Adipocyte (in vitro differentiated cells): ENCODE measurements around the gene ADGB.

Source experiments
- DNase-seq: peaks from one replicate; pipeline ENCODE4 v3.0.0-alpha.2; 2015; ENCODE audit warnings: low read depth
- H3K27me3 ChIP-seq: replicated peaks from 2 replicates; pipeline ENCODE4 v1.7.0; 2013; ENCODE audit warnings: mild to moderate bottlenecking, low read length, moderate library complexity; ENCODE audit not compliant: control insufficient read depth, insufficient read depth
- H3K36me3 ChIP-seq: 2 replicates; pipeline ENCODE4 v1.7.0; 2013; ENCODE audit warnings: low read length, mild to moderate bottlenecking, moderate library complexity; ENCODE audit not compliant: control insufficient read depth, insufficient read depth, severe bottlenecking
- H3K4me1 ChIP-seq: 2 replicates; pipeline ENCODE4 v1.7.0; 2013; ENCODE audit warnings: mild to moderate bottlenecking, low read length, moderate library complexity; ENCODE audit not compliant: control insufficient read depth, insufficient read depth
- H3K4me3 ChIP-seq: 2 replicates; pipeline ENCODE4 v1.7.0; 2013; ENCODE audit warnings: mild to moderate bottlenecking, low read length, moderate library complexity
- H3K9ac ChIP-seq: 2 replicates; pipeline ENCODE4 v1.7.0; 2013; ENCODE audit warnings: mild to moderate bottlenecking, low read length, moderate library complexity
- H3K9me3 ChIP-seq: 2 replicates; pipeline ENCODE4 v1.7.0; 2013; ENCODE audit warnings: mild to moderate bottlenecking, low read length, moderate library complexity; ENCODE audit not compliant: control insufficient read depth

ADGB gene

DNA sequence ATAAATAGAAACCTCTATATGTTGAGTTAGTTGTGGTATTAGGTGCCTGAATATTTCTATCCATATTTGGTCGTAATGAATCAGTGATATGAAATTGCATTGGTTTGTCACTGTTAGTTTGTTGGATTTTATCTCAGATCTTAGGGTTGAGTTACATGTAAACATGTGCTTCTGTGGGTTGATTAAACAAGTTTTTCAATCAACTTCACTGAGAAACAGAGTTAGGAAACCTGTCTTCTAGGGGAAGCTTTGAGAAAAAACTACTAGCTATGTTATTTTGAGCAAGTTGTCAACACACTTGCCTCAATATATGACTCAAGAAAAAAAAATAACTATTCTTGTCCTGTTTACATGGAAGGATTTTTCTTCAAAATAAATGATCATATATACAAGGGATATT, 14.8 kb upstream of the ADGB start:
- DNase-seq, result no peak
- H3K9me3 ChIP-seq, result no peaks in the 10 kb centered on the region

DNA sequence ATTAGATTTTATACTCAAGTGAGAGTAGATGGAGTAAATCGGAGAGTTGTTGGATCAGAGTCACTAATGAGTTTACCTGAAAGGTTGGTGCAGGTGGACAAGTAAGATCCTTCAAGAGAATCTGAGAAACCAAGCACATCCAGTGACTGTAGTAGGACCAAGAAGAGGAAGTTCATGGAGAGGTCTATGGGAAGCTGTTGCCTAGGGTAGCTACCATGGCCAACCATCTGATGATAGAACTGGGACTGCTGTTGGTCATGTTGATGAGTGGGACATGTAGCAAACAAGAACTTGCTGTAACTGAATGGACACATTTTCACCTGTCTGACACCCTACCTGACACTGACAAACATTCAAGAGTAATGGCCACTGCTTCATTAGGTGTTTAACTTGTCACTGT, 11.3 kb upstream of the ADGB start:
- no peak for DNase-seq
- Histone ChIP-seq H3K4me3 (no peak overlapping the region), H3K27me3 (no peaks in the 10 kb centered on the region), H3K4me1 (no peaks in the 10 kb centered on the region), H3K36me3 (no peaks in the 10 kb centered on the region), H3K9me3 (no peaks in the 10 kb centered on the region), H3K9ac (no peak overlapping the region)

More for the DNA sequence above, 14.8 kb upstream of the ADGB start:
- Histone ChIP-seq H3K4me1 (no peaks in the 10 kb centered on the region), H3K36me3 (no peaks in the 10 kb centered on the region), H3K4me3 (no peak overlapping the region), H3K9ac (no peak overlapping the region), H3K27me3 (no peaks in the 10 kb centered on the region)

DNA sequence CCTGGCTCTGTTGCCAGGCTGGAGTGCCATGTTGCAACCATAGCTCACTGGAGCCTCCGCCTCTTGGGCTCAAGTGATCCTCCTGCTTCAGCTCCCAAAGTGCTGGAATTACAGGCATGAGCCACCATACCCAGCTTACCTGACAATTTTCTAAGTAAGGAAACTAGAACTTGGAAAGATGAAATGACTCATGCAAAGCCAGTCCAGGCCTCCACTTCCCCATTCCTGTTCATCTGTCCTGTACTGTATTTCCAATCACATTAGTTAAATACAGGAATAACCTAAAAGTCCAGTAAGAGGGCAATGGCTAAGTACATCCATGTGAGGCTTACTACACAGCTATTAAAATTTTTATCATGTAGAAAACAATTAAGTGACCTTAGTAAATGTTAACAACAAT, 8.3 kb upstream of the ADGB start:
- no peaks in the 10 kb centered on the region for H3K9me3 ChIP-seq
- no peak overlapping the region for H3K4me3 ChIP-seq
- H3K27me3 ChIP-seq, result no peaks in the 10 kb centered on the region
- DNase-seq, result no peak
- no peaks in the 10 kb centered on the region for H3K36me3 ChIP-seq
- no peak overlapping the region for H3K9ac ChIP-seq
- H3K4me1 ChIP-seq, result no peaks in the 10 kb centered on the region

DNA sequence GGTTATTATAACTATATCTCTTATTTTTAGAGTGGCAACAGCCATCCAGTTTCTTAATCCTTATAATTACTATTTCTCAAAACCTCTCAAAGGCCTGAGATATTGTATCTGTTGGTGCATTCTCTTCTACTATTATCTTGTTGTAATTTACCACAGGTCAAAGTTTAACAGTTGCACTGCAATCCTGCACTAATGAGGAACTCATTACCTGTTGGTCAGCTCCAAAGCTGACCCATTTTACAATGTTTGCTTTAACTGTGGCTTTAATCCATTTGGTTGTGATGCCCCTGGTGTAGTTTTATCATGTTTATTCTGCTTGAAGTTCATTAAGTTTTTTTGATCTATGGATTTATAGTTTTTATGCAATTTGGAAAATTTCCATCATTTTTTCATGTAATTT, 6.3 kb upstream of the ADGB start:
- no peaks in the 10 kb centered on the region for H3K9me3 ChIP-seq

DNA sequence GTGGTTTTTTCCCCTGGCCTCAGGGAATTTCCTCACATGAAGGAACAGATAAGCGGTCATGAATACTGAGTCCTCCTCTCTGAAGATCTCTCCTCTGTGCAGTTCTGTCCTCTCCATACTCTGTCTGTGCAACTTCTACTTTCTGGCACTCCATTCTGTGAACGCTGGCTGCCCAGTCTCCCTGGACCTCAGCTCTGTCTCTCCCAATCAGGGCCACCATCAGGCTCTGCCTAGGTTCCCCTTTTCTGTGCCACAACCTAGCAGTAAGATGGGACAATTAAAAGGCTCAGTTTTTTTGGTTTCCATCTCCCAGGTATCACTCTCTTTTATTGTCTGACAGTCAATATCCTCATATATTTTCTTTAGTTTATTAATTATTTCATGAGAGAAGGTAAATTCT, 4.8 kb upstream of the ADGB start:
- Histone ChIP-seq H3K36me3 (no peaks in the 10 kb centered on the region), H3K9me3 (no peaks in the 10 kb centered on the region), H3K4me3 (no peak overlapping the region), H3K4me1 (no peaks in the 10 kb centered on the region), H3K9ac (no peak overlapping the region), H3K27me3 (no peaks in the 10 kb centered on the region)
- no peak for DNase-seq

More for the DNA sequence above, 6.3 kb upstream of the ADGB start:
- no peak overlapping the region for H3K4me3 ChIP-seq
- no peak for DNase-seq
- H3K4me1 ChIP-seq, result no peaks in the 10 kb centered on the region
- no peaks in the 10 kb centered on the region for H3K27me3 ChIP-seq
- no peak overlapping the region for H3K9ac ChIP-seq
- no peaks in the 10 kb centered on the region for H3K36me3 ChIP-seq

DNA sequence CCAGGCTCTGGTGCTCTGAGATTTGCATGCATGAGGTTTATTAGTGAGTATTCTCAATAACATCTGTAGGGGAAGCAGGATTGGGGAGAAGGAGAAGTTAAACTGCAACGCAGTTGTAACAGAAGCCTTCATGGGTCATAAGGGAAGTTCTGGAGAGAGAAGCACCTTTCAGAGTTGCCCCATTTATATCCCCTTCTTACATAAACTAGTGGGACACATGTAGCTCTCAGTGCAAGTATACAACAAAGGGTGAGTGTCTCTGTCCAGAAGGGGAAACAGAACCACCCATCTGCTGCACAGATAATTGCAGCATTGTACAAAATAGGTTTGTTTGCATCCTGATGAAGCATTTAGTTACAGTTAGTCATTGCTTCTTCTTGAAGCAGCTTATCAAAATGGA, 4.3 kb upstream of the ADGB start:
- H3K4me3 ChIP-seq, result no peak overlapping the region
- H3K9ac ChIP-seq, result no peak overlapping the region
- H3K36me3 ChIP-seq, result no peaks in the 10 kb centered on the region
- DNase-seq, result no peak
- no peaks in the 10 kb centered on the region for H3K4me1 ChIP-seq
- H3K9me3 ChIP-seq, result no peaks in the 10 kb centered on the region
- no peaks in the 10 kb centered on the region for H3K27me3 ChIP-seq

DNA sequence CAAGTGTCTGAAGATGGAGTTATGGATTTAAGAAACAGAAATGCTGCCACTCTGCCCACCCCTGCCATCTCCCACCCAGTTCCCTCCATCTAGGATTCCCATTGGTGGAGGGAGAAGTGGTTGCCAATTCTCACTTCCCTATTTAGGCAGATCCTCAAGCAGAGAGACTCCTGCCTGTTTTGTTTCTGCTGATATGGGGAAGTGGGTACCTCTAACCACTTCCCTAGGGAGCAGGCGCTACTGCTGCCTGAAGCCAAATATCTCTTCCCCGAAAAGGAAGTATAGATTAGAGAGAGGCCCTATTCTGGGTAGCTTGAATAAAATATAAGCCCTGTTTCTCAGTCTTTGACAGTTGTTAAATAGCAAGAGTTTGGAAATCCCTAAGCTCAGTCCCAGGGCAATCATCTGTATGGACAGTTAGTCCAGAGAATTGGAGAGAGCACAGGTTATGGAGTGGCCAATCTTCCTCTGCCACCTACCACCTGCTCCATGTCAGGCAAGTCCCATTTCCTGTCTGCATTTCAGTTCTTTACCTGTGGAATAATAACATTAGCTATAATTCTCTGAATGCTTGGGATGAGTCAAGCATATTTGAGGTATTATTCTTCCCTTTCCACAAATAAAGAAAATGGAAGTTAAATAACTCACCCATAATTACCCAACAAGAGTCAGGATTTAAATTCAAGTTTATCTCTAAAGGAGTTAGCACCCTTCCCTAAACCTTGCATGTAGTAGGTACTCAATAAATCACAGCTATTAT, 2.6 kb upstream of the ADGB start:
- Histone ChIP-seq H3K36me3 (no peaks in the 10 kb centered on the region), H3K27me3 (no peaks in the 10 kb centered on the region), H3K9me3 (no peaks in the 10 kb centered on the region), H3K4me3 (no peak overlapping the region), H3K9ac (no peak overlapping the region), H3K4me1 (no peaks in the 10 kb centered on the region)
- no peak for DNase-seq

DNA sequence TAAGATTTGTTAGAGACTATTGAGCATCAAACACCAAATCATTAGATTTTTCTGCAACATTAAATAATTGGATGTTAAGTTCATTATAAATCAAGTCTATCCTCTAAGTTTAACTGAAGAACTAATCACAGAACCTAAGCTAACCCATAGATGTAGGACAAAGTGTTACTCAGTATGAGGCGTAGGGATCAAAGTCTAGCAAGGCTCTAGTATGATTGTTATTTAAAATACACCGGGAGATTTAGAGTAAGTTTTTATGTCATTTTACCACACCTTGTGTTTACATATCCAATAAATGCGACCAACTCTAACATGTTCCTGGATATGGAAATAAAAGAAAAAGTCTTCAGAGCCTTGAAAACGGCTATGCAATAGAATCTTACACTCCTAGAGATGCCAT, 2.6 kb downstream of the ADGB start:
- no peak for DNase-seq
- Histone ChIP-seq H3K36me3 (no peaks in the 10 kb centered on the region), H3K9ac (no peak overlapping the region), H3K4me1 (no peaks in the 10 kb centered on the region), H3K4me3 (no peak overlapping the region), H3K27me3 (no peaks in the 10 kb centered on the region), H3K9me3 (no peaks in the 10 kb centered on the region)

DNA sequence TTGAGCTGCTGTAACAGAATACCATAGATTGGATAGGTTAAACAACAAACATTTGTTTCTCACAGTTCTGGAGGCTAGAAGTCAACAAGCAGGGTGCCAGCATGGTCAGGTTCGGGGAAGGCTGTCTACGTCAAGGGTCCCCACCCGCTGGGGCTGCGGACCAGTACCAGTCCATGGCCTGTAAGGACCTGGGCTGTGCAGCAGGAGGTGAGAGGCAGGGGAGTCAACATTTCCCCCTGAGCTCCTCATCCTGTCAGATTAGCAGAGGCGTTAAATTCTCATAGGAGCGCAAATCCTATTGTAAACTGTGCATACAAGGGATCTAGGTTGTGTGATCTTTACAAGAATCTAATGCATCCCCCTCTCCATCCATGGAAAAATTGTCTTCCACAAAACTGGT, 3.8 kb downstream of the ADGB start:
- no peaks in the 10 kb centered on the region for H3K36me3 ChIP-seq
- H3K27me3 ChIP-seq, result no peaks in the 10 kb centered on the region
- H3K4me1 ChIP-seq, result no peaks in the 10 kb centered on the region
- no peak overlapping the region for H3K9ac ChIP-seq
- H3K4me3 ChIP-seq, result no peak overlapping the region
- DNase-seq, result no peak
- H3K9me3 ChIP-seq, result no peaks in the 10 kb centered on the region

DNA sequence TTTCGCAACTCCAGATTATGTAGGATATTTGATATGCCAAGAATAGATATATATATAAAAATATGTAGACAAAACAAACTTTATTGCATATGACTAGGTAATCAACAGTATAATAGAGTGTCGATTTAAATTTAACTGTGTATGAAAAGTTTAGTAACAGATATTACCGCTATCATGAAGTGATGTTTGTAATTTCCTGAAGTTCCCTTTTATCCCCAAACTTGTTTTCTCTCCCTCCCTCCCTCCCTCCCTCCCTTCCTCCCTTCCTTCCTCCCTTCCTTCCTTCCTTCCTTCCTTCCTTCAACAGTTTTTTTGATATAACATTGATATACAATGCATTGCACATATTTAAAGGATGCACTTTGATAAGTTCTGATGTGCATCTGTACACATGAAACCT, 15.2 kb downstream of the ADGB start:
- Histone ChIP-seq H3K9me3 (no peaks in the 10 kb centered on the region), H3K4me3 (no peak overlapping the region), H3K4me1 (no peaks in the 10 kb centered on the region), H3K27me3 (no peaks in the 10 kb centered on the region), H3K36me3 (no peaks in the 10 kb centered on the region), H3K9ac (no peak overlapping the region)
- DNase-seq, result no peak

DNA sequence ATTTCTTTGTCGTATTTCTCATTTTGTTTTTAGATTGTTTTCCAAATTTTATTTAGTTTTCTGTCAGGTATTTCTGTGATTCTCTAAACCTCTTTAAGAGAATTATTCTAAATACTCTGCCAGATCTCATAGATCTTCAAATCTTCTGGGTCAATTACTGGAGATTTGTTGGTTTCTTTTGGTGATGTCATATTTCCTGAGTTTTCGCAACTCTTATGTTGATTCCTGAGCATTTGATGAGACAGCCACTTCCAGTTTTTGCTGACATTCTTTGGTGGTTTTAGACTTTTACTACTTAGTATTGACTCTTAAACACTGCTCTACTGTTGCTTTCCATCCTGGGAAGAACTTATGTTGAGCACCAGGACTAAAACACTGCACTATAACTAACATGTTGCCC, 21.9 kb downstream of the ADGB start:
- Histone ChIP-seq H3K9me3 (peaks cover 2% of the 10 kb centered on the region), H3K4me3 (no peak overlapping the region), H3K9ac (no peak overlapping the region), H3K36me3 (no peaks in the 10 kb centered on the region), H3K27me3 (no peaks in the 10 kb centered on the region), H3K4me1 (no peaks in the 10 kb centered on the region)
- DNase-seq, result peak; percentile 1

DNA sequence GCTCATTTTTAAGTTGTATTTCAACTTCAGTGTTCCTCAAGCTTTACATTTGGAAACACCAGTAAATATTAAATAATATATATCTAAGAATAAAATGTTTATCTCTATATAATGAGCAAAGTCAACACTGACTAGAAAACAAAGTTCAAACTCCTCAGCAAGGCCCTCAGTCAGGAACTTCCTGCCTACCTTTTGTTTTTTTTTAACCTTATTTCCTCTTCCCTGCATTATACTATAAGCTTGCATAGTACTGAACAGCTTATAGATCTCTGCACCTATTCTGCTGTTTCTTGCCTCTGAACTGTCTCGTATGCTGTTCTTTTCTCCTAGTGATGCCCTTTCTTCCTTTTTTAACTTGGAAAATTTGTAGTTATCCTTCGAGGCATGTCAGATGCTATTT, 29.6 kb downstream of the ADGB start:
- Histone ChIP-seq H3K4me1 (no peaks in the 10 kb centered on the region), H3K36me3 (no peaks in the 10 kb centered on the region), H3K9ac (no peak overlapping the region), H3K9me3 (peaks cover 6% of the 10 kb centered on the region), H3K27me3 (no peaks in the 10 kb centered on the region), H3K4me3 (no peak overlapping the region)
- no peak for DNase-seq
